HEK293T (cell line): Measurements from ENCODE around the gene CHODL.

Experiments
- CTCF ChIA-PET: fragments of 350-600 bp; formaldehyde crosslinking; extraction: SDS; loops from one replicate; lab custom pipeline; 2021; ENCODE audit warnings: antibody characterized with exemption, inconsistent platforms; lab: Yijun Ruan, JAX
- POLR2A ChIA-PET: fragments of 350-600 bp; formaldehyde crosslinking; extraction: SDS; loops from one replicate; lab custom pipeline; 2020; ENCODE audit warnings: antibody characterized with exemption, inconsistent platforms; lab: Yijun Ruan, JAX
- DNase-seq: peaks from one replicate; pipeline ENCODE4 v3.0.0; 2012; ENCODE audit warnings: mixed read lengths; ENCODE audit errors: extremely low spot score
- BHLHE40 ChIP-seq: fragments of 450-650 bp; IDR thresholded peaks from 2 replicates; pipeline ENCODE4 v1.6.1; 2016; ENCODE audit warnings: mild to moderate bottlenecking, moderate library complexity, borderline replicate concordance
- CTBP1 ChIP-seq: fragments of 450-650 bp; IDR thresholded peaks from 2 replicates; pipeline ENCODE4 v1.6.1; 2016; ENCODE audit warnings: borderline replicate concordance
- ELF4 ChIP-seq: fragments of 450-650 bp; IDR thresholded peaks from 2 replicates; pipeline ENCODE4 v1.6.1; 2017; ENCODE audit warnings: antibody characterized with exemption
- FOXA1 ChIP-seq: fragments of 450-650 bp; IDR thresholded peaks from 2 replicates; pipeline ENCODE4 v1.6.1; 2016; ENCODE audit warnings: mild to moderate bottlenecking
- FOXK2 ChIP-seq: fragments of 450-650 bp; IDR thresholded peaks from 2 replicates; pipeline ENCODE4 v1.6.1; 2016; ENCODE audit warnings: mild to moderate bottlenecking
- FOXM1 ChIP-seq: fragments of 450-650 bp; IDR thresholded peaks from 2 replicates; pipeline ENCODE4 v1.6.1; 2017; ENCODE audit warnings: mild to moderate bottlenecking, borderline replicate concordance
- HDGF ChIP-seq: fragments of 450-650 bp; IDR thresholded peaks from 2 replicates; pipeline ENCODE4 v1.6.1; 2017; ENCODE audit warnings: antibody characterized with exemption, borderline replicate concordance
- L3MBTL2 ChIP-seq: fragments of 450-650 bp; conservative IDR thresholded peaks from 2 replicates; pipeline ENCODE4 v1.6.1; 2016; ENCODE audit warnings: mild to moderate bottlenecking
- LEF1 ChIP-seq: fragments of 450-650 bp; IDR thresholded peaks from 2 replicates; pipeline ENCODE4 v1.6.1; 2017; ENCODE audit warnings: mild to moderate bottlenecking, borderline replicate concordance
- NFRKB ChIP-seq: fragments of 450-650 bp; IDR thresholded peaks from 2 replicates; pipeline ENCODE4 v1.6.1; 2016; ENCODE audit warnings: mild to moderate bottlenecking, moderate library complexity
- PKNOX1 ChIP-seq: fragments of 450-650 bp; IDR thresholded peaks from 2 replicates; pipeline ENCODE4 v1.6.1; 2016
- SP1 ChIP-seq: fragments of 450-650 bp; IDR thresholded peaks from 2 replicates; pipeline ENCODE4 v1.6.1; 2017
- SUZ12 ChIP-seq: fragments of 450-650 bp; IDR thresholded peaks from 2 replicates; pipeline ENCODE4 v1.6.1; 2016; ENCODE audit warnings: mild to moderate bottlenecking
- TARDBP ChIP-seq: fragments of 450-650 bp; IDR thresholded peaks from 2 replicates; pipeline ENCODE4 v1.6.1; 2016
- ZNF384 ChIP-seq: fragments of 450-650 bp; IDR thresholded peaks from 2 replicates; pipeline ENCODE4 v1.6.1; 2016

The CHODL gene

GRCh38 chr21:18244671-18245463, at the start of gene CHODL:
Gene CHODL (plus strand): TSS chr21:18244833. CDS start chr21:18245224, 391 bp downstream.
- peak; percentile 27 for DNase-seq
- CTCF ChIA-PET, result no interaction called here
- POLR2A ChIA-PET, result no interaction called here
- TF ChIP-seq L3MBTL2 (no peak), NFRKB (no peak), FOXK2 (no peak), FOXM1 (no peak), LEF1 (no peak), ZNF384 (no peak), SP1 (no peak), TARDBP (no peak), PKNOX1 (no peak), FOXA1 (no peak), ELF4 (no peak), HDGF (no peak), CTBP1 (no peak)

- ChIA-PET POLR2A (no interaction called here), CTCF (no interaction called here)
- DNase-seq, result no peak
- no peak for TF ChIP-seq BHLHE40
- TF ChIP-seq NFRKB, result no peak
- no peak for TF ChIP-seq FOXM1
- TF ChIP-seq HDGF, result no peak
- no peak for TF ChIP-seq SUZ12
- no peak for TF ChIP-seq PKNOX1
- TF ChIP-seq ZNF384, result no peak
These were observed 39.7 kb upstream of the CHODL start for GRCh38 chr21:18204931-18205330.

- DNase-seq, result no peak
- ChIA-PET POLR2A (no interaction called here), CTCF (no interaction called here)
- TF ChIP-seq HDGF, result no peak
- no peak for TF ChIP-seq LEF1
- no peak for TF ChIP-seq CTBP1
- TF ChIP-seq FOXM1, result no peak
- no peak for TF ChIP-seq PKNOX1
- TF ChIP-seq SP1, result no peak
- no peak for TF ChIP-seq BHLHE40
- no peak for TF ChIP-seq TARDBP
- TF ChIP-seq ELF4, result no peak
These were observed 26.3 kb upstream of the CHODL start for GRCh38 chr21:18218331-18218730.

- ChIA-PET POLR2A (no interaction called here), CTCF (no interaction called here)
- DNase-seq, result no peak
- TF ChIP-seq L3MBTL2, result no peak
- no peak for TF ChIP-seq SP1
- TF ChIP-seq CTBP1, result no peak
- no peak for TF ChIP-seq BHLHE40
These were observed 24.1 kb upstream of the CHODL start for GRCh38 chr21:18220498-18220897.

- CTCF ChIA-PET, result no interaction called here
- POLR2A ChIA-PET, result no interaction called here
- TF ChIP-seq L3MBTL2 (no peak), FOXA1 (no peak), ELF4 (no peak)
- DNase-seq, result no peak
These were observed 22.3 kb upstream of the CHODL start for GRCh38 chr21:18222346-18222745.

- ChIA-PET POLR2A (no interaction called here), CTCF (no interaction called here)
- no peak for TF ChIP-seq BHLHE40
- no peak for TF ChIP-seq CTBP1
- TF ChIP-seq PKNOX1, result no peak
- TF ChIP-seq TARDBP, result no peak
- TF ChIP-seq SP1, result no peak
- TF ChIP-seq HDGF, result no peak
- TF ChIP-seq ELF4, result no peak
- no peak for TF ChIP-seq LEF1
- TF ChIP-seq L3MBTL2, result no peak
- TF ChIP-seq FOXA1, result no peak
- TF ChIP-seq ZNF384, result no peak
- TF ChIP-seq SUZ12, result no peak
- no peak for TF ChIP-seq FOXM1
- no peak for DNase-seq
These were observed 16.4 kb upstream of the CHODL start for GRCh38 chr21:18228060-18228739.
